ENCODE data around the gene BABAM2.
"Not testable (repeated sequence)": the region's sequence is repeated elsewhere in the genome, so short reads cannot be mapped to it uniquely, and the experiment has no call there.

BABAM2 gene

DNA sequence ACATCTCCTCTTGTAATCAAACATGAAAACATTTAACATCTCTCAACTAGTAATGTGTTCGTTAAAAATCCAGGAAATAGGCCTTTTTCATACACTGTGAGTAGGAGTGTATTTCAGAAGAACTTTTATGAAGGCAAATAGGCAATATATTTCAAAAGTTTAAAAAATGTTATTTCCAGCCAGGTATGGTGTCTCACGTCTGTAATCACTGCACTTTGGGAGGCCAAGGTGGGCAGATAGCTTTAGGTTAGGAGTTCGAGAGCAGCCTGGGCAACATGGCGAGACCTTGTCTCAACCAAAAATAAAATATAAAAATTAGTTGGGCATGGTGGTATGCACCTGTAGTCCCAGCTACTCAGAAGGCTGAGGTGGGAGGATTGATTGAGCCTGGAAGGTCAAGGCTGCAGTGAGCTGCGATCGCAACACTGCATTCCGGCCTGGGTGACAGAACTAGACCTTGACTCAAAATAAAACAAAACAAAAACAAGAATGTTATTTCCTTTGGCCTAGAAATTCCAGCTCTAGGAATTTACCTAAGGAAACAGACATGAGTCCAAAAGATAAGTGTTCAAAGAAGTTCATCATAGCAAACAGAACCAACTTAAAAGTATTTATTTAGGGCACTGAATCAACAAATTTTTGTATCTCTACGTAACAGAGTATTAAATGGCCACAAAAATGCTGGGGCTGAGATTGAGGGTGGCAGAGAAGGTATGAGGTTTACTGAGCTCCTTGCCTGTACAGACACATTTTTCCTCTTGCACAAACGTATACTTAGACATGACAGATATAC lies 15.2 kb upstream of the BABAM2 start:
- Histone ChIP-seq H3K4me3 (ENCODE audit: insufficient read depth, low read length, poor library complexity, severe bottlenecking) (no peak overlapping the region), H3K79me2 (ENCODE audit: insufficient read depth, low read length) (no peaks in the 10 kb centered on the region)
- TF ChIP-seq EZH2phosphoT487 (conservative IDR thresholded peaks at IDR 0.05; ENCODE audit: low read length): no peak
- TF ChIP-seq, protein P1, sequence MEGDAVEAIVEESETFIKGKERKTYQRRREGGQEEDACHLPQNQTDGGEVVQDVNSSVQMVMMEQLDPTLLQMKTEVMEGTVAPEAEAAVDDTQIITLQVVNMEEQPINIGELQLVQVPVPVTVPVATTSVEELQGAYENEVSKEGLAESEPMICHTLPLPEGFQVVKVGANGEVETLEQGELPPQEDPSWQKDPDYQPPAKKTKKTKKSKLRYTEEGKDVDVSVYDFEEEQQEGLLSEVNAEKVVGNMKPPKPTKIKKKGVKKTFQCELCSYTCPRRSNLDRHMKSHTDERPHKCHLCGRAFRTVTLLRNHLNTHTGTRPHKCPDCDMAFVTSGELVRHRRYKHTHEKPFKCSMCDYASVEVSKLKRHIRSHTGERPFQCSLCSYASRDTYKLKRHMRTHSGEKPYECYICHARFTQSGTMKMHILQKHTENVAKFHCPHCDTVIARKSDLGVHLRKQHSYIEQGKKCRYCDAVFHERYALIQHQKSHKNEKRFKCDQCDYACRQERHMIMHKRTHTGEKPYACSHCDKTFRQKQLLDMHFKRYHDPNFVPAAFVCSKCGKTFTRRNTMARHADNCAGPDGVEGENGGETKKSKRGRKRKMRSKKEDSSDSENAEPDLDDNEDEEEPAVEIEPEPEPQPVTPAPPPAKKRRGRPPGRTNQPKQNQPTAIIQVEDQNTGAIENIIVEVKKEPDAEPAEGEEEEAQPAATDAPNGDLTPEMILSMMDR (IDR thresholded peaks at IDR 0.05; ENCODE audit: insufficient read depth, low read length, poor library complexity, severe bottlenecking): no peak

DNA sequence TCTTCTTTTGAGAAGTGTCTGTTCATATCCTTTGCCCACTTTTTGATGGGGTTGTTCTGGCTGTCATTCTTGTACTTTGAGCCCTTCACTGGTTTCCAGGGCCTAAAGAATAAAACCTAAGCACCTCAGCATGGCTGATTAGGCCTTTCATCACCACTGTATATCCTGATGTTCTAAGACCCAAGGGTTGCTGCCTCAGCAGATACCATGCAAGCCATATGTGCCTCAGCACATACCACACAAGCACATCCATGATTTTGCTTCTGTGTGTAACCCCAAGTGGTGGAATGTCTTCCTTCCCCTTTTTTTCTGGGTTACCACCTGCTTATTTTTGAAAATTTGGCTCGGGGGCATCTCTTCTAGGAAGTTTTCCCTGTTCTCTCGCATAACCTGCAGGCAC lies 11.7 kb upstream of the BABAM2 start:
- Histone ChIP-seq H3K9me3 (ENCODE audit: insufficient read depth, low read length) (no peaks in the 10 kb centered on the region), H3K4me2 (ENCODE audit: low read depth, low read length, poor library complexity, severe bottlenecking) (no peak overlapping the region), H2AFZ (ENCODE audit: low read depth, low read length, severe bottlenecking) (no peak overlapping the region)

More for the DNA sequence above, 15.2 kb upstream of the BABAM2 start:
- H3K9me3 ChIP-seq (ENCODE audit: insufficient read depth, low read length): no peaks in the 10 kb centered on the region
- no peaks in the 10 kb centered on the region for H3F3A ChIP-seq (ENCODE audit: insufficient read depth)
- H3K9ac ChIP-seq (ENCODE audit: low read length): no peak overlapping the region
- H2AFZ ChIP-seq (ENCODE audit: low read depth, low read length, severe bottlenecking): no peak overlapping the region
- H4K20me1 ChIP-seq (ENCODE audit: low read depth, low read length): no peaks in the 10 kb centered on the region
- no peaks in the 10 kb centered on the region for H3K36me3 ChIP-seq (ENCODE audit: low read length)
- no peak overlapping the region for H3K27ac ChIP-seq (ENCODE audit: low read depth, low read length)
- no peak overlapping the region for H3K4me2 ChIP-seq (ENCODE audit: low read depth, low read length, poor library complexity, severe bottlenecking)
- no peaks in the 10 kb centered on the region for H3K9me2 ChIP-seq (replicated peaks; ENCODE audit: insufficient read depth, low read length)
- no peaks in the 10 kb centered on the region for H3K27me3 ChIP-seq (ENCODE audit: low read length)

GRCh38 chr2:27881815-27882583 lies 8.5 kb upstream of the BABAM2 start:
- H3K9me2 ChIP-seq (replicated peaks; ENCODE audit: insufficient read depth, low read length); H3K79me2 ChIP-seq (ENCODE audit: insufficient read depth, low read length); H3K4me2 ChIP-seq (ENCODE audit: low read depth, low read length, poor library complexity, severe bottlenecking); H3K9me3 ChIP-seq (ENCODE audit: insufficient read depth, low read length); H4K20me1 ChIP-seq (ENCODE audit: low read depth, low read length); H3K9ac ChIP-seq (ENCODE audit: low read length); H3K4me3 ChIP-seq (ENCODE audit: insufficient read depth, low read length, poor library complexity, severe bottlenecking); H3F3A ChIP-seq (ENCODE audit: insufficient read depth); H3K36me3 ChIP-seq (ENCODE audit: low read length); H2AFZ ChIP-seq (ENCODE audit: low read depth, low read length, severe bottlenecking); H3K27me3 ChIP-seq (ENCODE audit: low read length); H3K27ac ChIP-seq (ENCODE audit: low read depth, low read length): not testable (repeated sequence)

More for the DNA sequence above, 11.7 kb upstream of the BABAM2 start:
- H3K9ac ChIP-seq (ENCODE audit: low read length): no peak overlapping the region
- no peak overlapping the region for H3K27ac ChIP-seq (ENCODE audit: low read depth, low read length)
- H4K20me1 ChIP-seq (ENCODE audit: low read depth, low read length): no peaks in the 10 kb centered on the region
- H3F3A ChIP-seq (ENCODE audit: insufficient read depth): no peaks in the 10 kb centered on the region
- no peak overlapping the region for H3K4me3 ChIP-seq (ENCODE audit: insufficient read depth, low read length, poor library complexity, severe bottlenecking)
- H3K9me2 ChIP-seq (replicated peaks; ENCODE audit: insufficient read depth, low read length): no peaks in the 10 kb centered on the region
- no peaks in the 10 kb centered on the region for H3K36me3 ChIP-seq (ENCODE audit: low read length)
- TF ChIP-seq EZH2phosphoT487 (conservative IDR thresholded peaks at IDR 0.05; ENCODE audit: low read length): no peak
- TF ChIP-seq, protein P1 (IDR thresholded peaks at IDR 0.05; ENCODE audit: insufficient read depth, low read length, poor library complexity, severe bottlenecking): no peak
- no peaks in the 10 kb centered on the region for H3K79me2 ChIP-seq (ENCODE audit: insufficient read depth, low read length)
- no peaks in the 10 kb centered on the region for H3K27me3 ChIP-seq (ENCODE audit: low read length)

DNA sequence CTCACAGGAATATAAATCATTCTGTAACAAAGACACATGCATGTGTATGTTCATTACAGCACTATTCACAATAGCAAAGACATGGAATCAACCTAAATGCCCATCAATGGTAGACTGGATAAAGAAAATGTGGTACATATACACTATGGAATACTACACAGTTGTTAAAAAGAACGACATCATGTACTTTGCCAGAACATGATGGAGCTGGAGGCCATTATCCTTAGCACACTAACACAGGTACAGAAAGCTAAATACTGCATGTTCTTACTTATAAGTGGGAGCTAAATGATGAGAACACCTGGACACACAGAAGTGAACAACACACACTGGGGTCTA lies 8.0 kb upstream of the BABAM2 start:
- not testable (repeated sequence) for H3K9me3 ChIP-seq (ENCODE audit: insufficient read depth, low read length); H3K9ac ChIP-seq (ENCODE audit: low read length); H2AFZ ChIP-seq (ENCODE audit: low read depth, low read length, severe bottlenecking); H3K27me3 ChIP-seq (ENCODE audit: low read length); H3K9me2 ChIP-seq (replicated peaks; ENCODE audit: insufficient read depth, low read length); H3F3A ChIP-seq (ENCODE audit: insufficient read depth); H4K20me1 ChIP-seq (ENCODE audit: low read depth, low read length); H3K4me3 ChIP-seq (ENCODE audit: insufficient read depth, low read length, poor library complexity, severe bottlenecking); H3K36me3 ChIP-seq (ENCODE audit: low read length); H3K27ac ChIP-seq (ENCODE audit: low read depth, low read length); H3K4me2 ChIP-seq (ENCODE audit: low read depth, low read length, poor library complexity, severe bottlenecking); H3K79me2 ChIP-seq (ENCODE audit: insufficient read depth, low read length)

Data from SU-DHL-6 (cell line).